GM19099 (cell line): ENCODE results near the gene TDRD9.

Source experiments
- POLR2A ChIP-seq: IDR thresholded peaks from 3 replicates; pipeline ENCODE4 v1.6.1; 2011; ENCODE audit warnings: low read depth; ENCODE audit not compliant: insufficient read length; ENCODE audit errors: extremely low read depth

Gene TDRD9

DNA sequence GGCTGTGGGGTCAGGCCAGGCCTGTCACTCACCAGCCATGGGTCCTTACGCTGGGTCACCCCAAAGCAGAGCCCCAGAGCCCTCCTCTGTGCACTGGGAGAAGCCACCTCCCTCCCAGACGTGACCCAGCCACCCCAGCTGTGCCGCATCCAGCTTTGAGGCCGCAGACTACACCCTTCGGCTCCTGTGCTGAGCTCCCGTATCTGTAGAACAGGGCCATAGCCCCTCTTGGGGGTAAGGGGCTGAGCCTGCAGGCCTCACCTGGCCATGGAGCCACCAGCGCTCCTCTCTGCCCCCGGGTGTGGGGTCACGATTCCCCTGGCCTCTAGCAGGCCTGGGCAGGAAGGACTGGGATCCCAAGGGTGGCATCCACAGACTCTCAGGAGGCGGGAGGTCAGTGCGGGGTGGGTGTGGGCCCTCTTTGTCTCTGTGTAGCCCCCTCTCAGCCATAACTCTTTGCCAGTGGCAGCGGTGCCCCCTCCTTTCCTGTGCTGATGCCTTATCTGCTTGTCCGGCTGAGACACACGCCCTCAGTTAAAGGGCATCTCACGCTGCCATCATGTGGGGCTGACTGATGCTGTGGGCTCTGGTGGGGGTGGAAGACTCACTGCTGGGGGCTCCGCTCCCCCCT, 173.5 kb downstream of the TDRD9 start:
- no peak for TF ChIP-seq POLR2A
